HEK293 (cell line): ENCODE results near the gene PLEKHB1.
A peak's percentile ranks its signal among the peaks of the same experiment; 100 is the strongest.

Experiments used
- EGR2 ChIP-seq: fragments of 450-650 bp; formaldehyde crosslinking; IDR thresholded peaks from 2 replicates; pipeline ENCODE4 v1.5.1; 2016; ENCODE audit warnings: low read depth, missing biosample characterization, missing genetic modification characterization
- KLF1 ChIP-seq: fragments of 450-650 bp; formaldehyde crosslinking; IDR thresholded peaks from 2 replicates; pipeline ENCODE4 v1.5.1; 2016; ENCODE audit warnings: missing biosample characterization, missing genetic modification characterization
- KLF9 ChIP-seq: fragments of 450-650 bp; formaldehyde crosslinking; IDR thresholded peaks from 2 replicates; pipeline ENCODE4 v1.5.1; 2016; ENCODE audit warnings: missing biosample characterization, missing genetic modification characterization, low read depth
- SCRT2 ChIP-seq: fragments of 450-650 bp; formaldehyde crosslinking; IDR thresholded peaks from 2 replicates; pipeline ENCODE4 v1.5.1; 2016; ENCODE audit warnings: missing biosample characterization, missing genetic modification characterization
- SP2 ChIP-seq: fragments of 450-650 bp; formaldehyde crosslinking; IDR thresholded peaks from 2 replicates; pipeline ENCODE4 v1.5.1; 2016; ENCODE audit warnings: missing biosample characterization, missing genetic modification characterization
- YY2 ChIP-seq: fragments of 450-650 bp; formaldehyde crosslinking; IDR thresholded peaks from 2 replicates; pipeline ENCODE4 v1.5.1; 2016; ENCODE audit warnings: missing biosample characterization, missing genetic modification characterization
- ZNF155 ChIP-seq: fragments of 450-650 bp; formaldehyde crosslinking; IDR thresholded peaks from 2 replicates; pipeline ENCODE4 v1.5.1; 2016; ENCODE audit warnings: missing biosample characterization, missing genetic modification characterization
- ZNF248 ChIP-seq: fragments of 450-650 bp; formaldehyde crosslinking; IDR thresholded peaks from 2 replicates; pipeline ENCODE4 v1.5.1; 2017; ENCODE audit warnings: missing biosample characterization, missing genetic modification characterization
- ZNF423 ChIP-seq: fragments of 450-650 bp; formaldehyde crosslinking; IDR thresholded peaks from 2 replicates; pipeline ENCODE4 v1.5.1; 2016; ENCODE audit warnings: missing biosample characterization, missing genetic modification characterization
- ZNF501 ChIP-seq: fragments of 450-650 bp; formaldehyde crosslinking; IDR thresholded peaks from 2 replicates; pipeline ENCODE4 v1.5.1; 2016; ENCODE audit warnings: missing biosample characterization, missing genetic modification characterization
- ZNF521 ChIP-seq: fragments of 450-650 bp; formaldehyde crosslinking; IDR thresholded peaks from 2 replicates; pipeline ENCODE4 v1.5.1; 2017; ENCODE audit warnings: missing biosample characterization, mild to moderate bottlenecking, missing genetic modification characterization
- ZNF596 ChIP-seq: fragments of 450-650 bp; IDR thresholded peaks from 2 replicates; pipeline ENCODE4 v1.5.0; 2018; ENCODE audit warnings: missing biosample characterization, mild to moderate bottlenecking, missing genetic modification characterization, moderate library complexity
- ZNF76 ChIP-seq: fragments of 450-650 bp; formaldehyde crosslinking; IDR thresholded peaks from 2 replicates; pipeline ENCODE4; 2016; ENCODE audit warnings: low read depth, missing biosample characterization, missing genetic modification characterization, borderline replicate concordance
- ZSCAN30 ChIP-seq: fragments of 450-650 bp; IDR thresholded peaks from 2 replicates; pipeline ENCODE4 v1.5.1; 2018; ENCODE audit warnings: missing biosample characterization, mild to moderate bottlenecking, missing genetic modification characterization, moderate library complexity
- ZXDB ChIP-seq: fragments of 450-650 bp; formaldehyde crosslinking; IDR thresholded peaks from 2 replicates; pipeline ENCODE4 v1.5.1; 2016; ENCODE audit warnings: missing biosample characterization, missing genetic modification characterization
- TF ChIP-seq, protein P1 (sequence below): fragments of 450-650 bp; formaldehyde crosslinking; IDR thresholded peaks from 2 replicates; pipeline ENCODE4 v1.5.1; 2016; ENCODE audit warnings: missing biosample characterization, missing genetic modification characterization
- TF ChIP-seq, protein P2 (sequence below): fragments of 450-650 bp; formaldehyde crosslinking; IDR thresholded peaks from 2 replicates; pipeline ENCODE4 v1.5.1; 2016; ENCODE audit warnings: missing biosample characterization, missing genetic modification characterization
- TF ChIP-seq, protein P3 (sequence below): fragments of 450-650 bp; formaldehyde crosslinking; IDR thresholded peaks from 2 replicates; pipeline ENCODE4 v1.5.1; 2016; ENCODE audit warnings: missing biosample characterization, missing genetic modification characterization
- TF ChIP-seq, protein P4 (sequence below): fragments of 450-650 bp; formaldehyde crosslinking; optimal IDR thresholded peaks from 2 replicates; pipeline ENCODE3; 2016; ENCODE audit warnings: missing biosample characterization, mild to moderate bottlenecking, missing genetic modification characterization

PLEKHB1 gene

DNA sequence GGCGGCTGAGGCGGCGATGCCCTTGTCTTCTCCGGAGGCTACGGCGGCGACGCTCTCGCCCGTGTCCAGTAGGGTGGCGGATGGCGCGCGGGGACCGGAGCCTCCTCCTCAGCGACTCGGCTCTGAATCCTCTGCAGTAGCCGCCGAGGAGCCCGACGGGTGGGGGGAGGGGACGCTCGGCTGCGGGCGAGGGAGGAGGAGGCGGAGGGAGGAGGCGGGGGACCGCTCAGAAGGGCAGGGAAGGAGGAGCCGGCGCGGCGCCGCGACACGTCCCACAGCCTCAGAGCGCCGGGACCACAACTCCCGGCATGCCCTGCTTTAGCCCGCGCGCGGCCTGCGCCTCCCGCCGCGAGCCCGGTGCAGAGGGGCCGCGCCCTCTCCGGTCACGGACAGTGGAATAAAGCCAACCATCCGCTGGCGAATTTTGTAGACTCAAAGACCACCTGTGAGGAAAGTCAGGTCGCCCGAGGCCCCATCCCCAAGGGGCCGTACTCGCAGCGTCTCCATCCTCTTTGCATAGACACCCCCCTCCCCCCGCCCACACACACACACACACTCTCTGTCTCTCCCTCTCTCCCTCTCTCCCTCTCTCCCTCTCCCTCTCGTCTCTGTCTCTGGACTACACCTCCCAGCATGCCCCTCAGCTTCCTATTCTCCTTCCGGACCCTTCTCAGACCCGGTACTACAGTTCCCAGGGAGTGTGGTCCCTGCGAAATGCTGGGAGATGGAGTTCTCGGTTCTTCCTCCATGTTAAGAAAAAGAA, 48.2 kb upstream of the PLEKHB1 start, which contains the start of gene FAM168A (continued):
- TF ChIP-seq, protein P1, sequence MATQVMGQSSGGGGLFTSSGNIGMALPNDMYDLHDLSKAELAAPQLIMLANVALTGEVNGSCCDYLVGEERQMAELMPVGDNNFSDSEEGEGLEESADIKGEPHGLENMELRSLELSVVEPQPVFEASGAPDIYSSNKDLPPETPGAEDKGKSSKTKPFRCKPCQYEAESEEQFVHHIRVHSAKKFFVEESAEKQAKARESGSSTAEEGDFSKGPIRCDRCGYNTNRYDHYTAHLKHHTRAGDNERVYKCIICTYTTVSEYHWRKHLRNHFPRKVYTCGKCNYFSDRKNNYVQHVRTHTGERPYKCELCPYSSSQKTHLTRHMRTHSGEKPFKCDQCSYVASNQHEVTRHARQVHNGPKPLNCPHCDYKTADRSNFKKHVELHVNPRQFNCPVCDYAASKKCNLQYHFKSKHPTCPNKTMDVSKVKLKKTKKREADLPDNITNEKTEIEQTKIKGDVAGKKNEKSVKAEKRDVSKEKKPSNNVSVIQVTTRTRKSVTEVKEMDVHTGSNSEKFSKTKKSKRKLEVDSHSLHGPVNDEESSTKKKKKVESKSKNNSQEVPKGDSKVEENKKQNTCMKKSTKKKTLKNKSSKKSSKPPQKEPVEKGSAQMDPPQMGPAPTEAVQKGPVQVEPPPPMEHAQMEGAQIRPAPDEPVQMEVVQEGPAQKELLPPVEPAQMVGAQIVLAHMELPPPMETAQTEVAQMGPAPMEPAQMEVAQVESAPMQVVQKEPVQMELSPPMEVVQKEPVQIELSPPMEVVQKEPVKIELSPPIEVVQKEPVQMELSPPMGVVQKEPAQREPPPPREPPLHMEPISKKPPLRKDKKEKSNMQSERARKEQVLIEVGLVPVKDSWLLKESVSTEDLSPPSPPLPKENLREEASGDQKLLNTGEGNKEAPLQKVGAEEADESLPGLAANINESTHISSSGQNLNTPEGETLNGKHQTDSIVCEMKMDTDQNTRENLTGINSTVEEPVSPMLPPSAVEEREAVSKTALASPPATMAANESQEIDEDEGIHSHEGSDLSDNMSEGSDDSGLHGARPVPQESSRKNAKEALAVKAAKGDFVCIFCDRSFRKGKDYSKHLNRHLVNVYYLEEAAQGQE: peak; percentile 45; the same call in 1 of the 2 replicates
- TF ChIP-seq ZNF248 (tag by site-specific recombination) (no peak), ZSCAN30 (tag by site-specific recombination) (peak; percentile 12), ZNF596 (peak; percentile 88), YY2 (peak; percentile 37; the same call in 1 of the 2 replicates), ZNF423 (tag by site-specific recombination) (peak; percentile 39; the same call in 1 of the 2 replicates), SCRT2 (peak; percentile 67), KLF1 (tag by site-specific recombination) (peak; percentile 69), ZNF155 (no peak), KLF9 (tag by site-specific recombination) (peak; percentile 91), ZNF501 (peak; percentile 72; the same call in 1 of the 2 replicates), ZNF521 (no peak), ZNF76 (peak; percentile 97), EGR2 (tag by site-specific recombination) (peak; percentile 84), ZXDB (tag by site-specific recombination) (peak; percentile 94), SP2 (tag by site-specific recombination) (peak; percentile 53)
- TF ChIP-seq, protein P2, sequence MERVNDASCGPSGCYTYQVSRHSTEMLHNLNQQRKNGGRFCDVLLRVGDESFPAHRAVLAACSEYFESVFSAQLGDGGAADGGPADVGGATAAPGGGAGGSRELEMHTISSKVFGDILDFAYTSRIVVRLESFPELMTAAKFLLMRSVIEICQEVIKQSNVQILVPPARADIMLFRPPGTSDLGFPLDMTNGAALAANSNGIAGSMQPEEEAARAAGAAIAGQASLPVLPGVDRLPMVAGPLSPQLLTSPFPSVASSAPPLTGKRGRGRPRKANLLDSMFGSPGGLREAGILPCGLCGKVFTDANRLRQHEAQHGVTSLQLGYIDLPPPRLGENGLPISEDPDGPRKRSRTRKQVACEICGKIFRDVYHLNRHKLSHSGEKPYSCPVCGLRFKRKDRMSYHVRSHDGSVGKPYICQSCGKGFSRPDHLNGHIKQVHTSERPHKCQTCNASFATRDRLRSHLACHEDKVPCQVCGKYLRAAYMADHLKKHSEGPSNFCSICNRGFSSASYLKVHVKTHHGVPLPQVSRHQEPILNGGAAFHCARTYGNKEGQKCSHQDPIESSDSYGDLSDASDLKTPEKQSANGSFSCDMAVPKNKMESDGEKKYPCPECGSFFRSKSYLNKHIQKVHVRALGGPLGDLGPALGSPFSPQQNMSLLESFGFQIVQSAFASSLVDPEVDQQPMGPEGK (tag by site-specific recombination): peak; percentile 95
- TF ChIP-seq, protein P3, sequence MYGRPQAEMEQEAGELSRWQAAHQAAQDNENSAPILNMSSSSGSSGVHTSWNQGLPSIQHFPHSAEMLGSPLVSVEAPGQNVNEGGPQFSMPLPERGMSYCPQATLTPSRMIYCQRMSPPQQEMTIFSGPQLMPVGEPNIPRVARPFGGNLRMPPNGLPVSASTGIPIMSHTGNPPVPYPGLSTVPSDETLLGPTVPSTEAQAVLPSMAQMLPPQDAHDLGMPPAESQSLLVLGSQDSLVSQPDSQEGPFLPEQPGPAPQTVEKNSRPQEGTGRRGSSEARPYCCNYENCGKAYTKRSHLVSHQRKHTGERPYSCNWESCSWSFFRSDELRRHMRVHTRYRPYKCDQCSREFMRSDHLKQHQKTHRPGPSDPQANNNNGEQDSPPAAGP (tag by site-specific recombination): peak; percentile 32; the same call in 1 of the 2 replicates
- TF ChIP-seq, protein P4, sequence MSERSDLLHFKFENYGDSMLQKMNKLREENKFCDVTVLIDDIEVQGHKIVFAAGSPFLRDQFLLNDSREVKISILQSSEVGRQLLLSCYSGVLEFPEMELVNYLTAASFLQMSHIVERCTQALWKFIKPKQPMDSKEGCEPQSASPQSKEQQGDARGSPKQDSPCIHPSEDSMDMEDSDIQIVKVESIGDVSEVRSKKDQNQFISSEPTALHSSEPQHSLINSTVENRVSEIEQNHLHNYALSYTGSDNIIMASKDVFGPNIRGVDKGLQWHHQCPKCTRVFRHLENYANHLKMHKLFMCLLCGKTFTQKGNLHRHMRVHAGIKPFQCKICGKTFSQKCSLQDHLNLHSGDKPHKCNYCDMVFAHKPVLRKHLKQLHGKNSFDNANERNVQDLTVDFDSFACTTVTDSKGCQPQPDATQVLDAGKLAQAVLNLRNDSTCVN (tag by site-specific recombination): peak; percentile 98
